Right cardiac atrium (tissue), 5 donors: ENCODE data around the gene GSTA1. TPM values are rescaled to one million over a fixed set of nuclear protein-coding genes. Genes with fewer than 3 reads are reported as not detected.
"Not testable (repeated sequence)": the region's sequence is repeated elsewhere in the genome, so short reads cannot be mapped to it uniquely, and the experiment has no call there.

Experiments used
- ATAC-seq, 2 donors: fragments of 200-7000 bp; cut with Tn5 transposase; one replicate each; pipeline versions ENCODE4 v1.8.0 to v1.9.1; 2020; ENCODE audit warnings: moderate library complexity in 2 of 2, mild to moderate bottlenecking in 1 of 2
- DNase-seq, 3 donors: peaks; one replicate each; pipeline ENCODE4 v3.0.0-alpha.2; 2020
- H3K27ac ChIP-seq: one replicate; pipeline ENCODE4 v1.5.1; 2013; ENCODE audit warnings: mild to moderate bottlenecking, low read length, control low read depth, moderate library complexity
- H3K27me3 ChIP-seq: one replicate; pipeline ENCODE4 v1.6.1; 2013; ENCODE audit not compliant: control insufficient read depth, insufficient read depth
- H3K4me1 ChIP-seq: one replicate; pipeline ENCODE4 v1.6.1; 2013; ENCODE audit warnings: low read length; ENCODE audit not compliant: control insufficient read depth, insufficient read depth
- H3K4me3 ChIP-seq: one replicate; pipeline ENCODE4 v1.5.1; 2013; ENCODE audit warnings: low read length, control low read depth
- H3K9me3 ChIP-seq: one replicate; pipeline ENCODE4 v1.6.1; 2013; ENCODE audit warnings: low read length; ENCODE audit not compliant: control insufficient read depth
- WGBS: extraction: QIAGEN DNeasy Blood & Tissue Kit; methylation state at CpG from one replicate; pipeline ENCODE4 v1.1.7; 2013; 5-methylcytosine and 5-hydroxymethylcytosine counted together
- intact Hi-C, 4 donors: fragments of 100-400 bp; cut with DNase I; formaldehyde crosslinking; loops; one replicate each; pipeline versions ENCODE4 v1.11.0 to v1.14.0; 2022 to 2023
- polyA plus RNA-seq: library from polyadenylated mRNA; stranded (reverse); fragments of 200-250 nt; gene quantifications from one replicate; pipeline ENCODE4 v1.2.3, GENCODE V29; 2013
- total RNA-seq, 4 donors: library from RNA; stranded (reverse); fragmentation: NEBNext Ultra II Directional; extraction: Animal tissue kit (Norgen Biotek cat#: 25700); gene quantifications; one replicate each; pipeline ENCODE4 v1.2.1, GENCODE V29; 2021
- donor health status: healthy with polysubstance abuse.
- donor health status: DM: no; HTN: yes; CAD: no.
- donor health status: DM: no; HTN: no; CAD: no.
- donor health status: DM: no; HTN: yes; CAD: no; lungs with severe emphysema.
- donor health status: DM: yes; HTN: yes; CAD: no.

GSTA1 gene
- total and polyA plus RNA-seq, 5 donors: 0.09 TPM; not detected in 4

DNA sequence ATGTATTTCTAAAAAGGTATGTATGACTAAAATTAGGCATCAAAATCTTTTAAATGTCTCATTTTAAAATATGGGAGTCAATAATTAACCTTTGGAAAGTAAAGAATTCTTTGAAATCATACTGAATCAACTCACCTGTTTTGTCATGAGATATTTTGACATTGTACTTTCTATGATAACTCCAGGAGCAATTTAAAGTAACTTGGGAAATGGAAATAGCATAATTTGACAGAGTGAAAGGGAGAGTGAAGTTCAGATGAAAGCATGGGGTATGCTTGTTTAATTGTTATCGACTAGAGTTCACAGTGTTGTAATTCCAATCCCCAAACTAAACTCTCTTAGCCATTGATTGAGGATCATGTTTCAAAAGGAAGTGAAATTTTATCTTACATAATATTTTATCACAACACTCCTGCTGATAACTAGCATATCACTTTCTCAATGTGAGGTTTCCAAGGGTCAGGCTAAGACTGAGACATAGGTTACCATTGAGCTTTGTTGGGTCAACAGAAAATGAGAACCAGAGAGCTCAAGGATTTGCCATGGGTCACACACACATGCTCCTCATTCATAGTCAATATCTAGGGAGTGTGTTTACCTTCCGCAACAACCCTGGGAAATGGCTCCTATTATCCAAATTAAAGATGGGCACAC, 2.3 kb downstream of the GSTA1 start:
- Histone ChIP-seq H3K27ac (no peak overlapping the region), H3K9me3 (no peaks in the 10 kb centered on the region), H3K27me3 (no peaks in the 10 kb centered on the region), H3K4me1 (no peaks in the 10 kb centered on the region), H3K4me3 (no peak overlapping the region)
- no peak for DNase-seq
- ATAC-seq: no peak
- 80% methylated on average over 2 of the region's 2 CpGs for WGBS
- intact Hi-C loops: no loop called here

DNA sequence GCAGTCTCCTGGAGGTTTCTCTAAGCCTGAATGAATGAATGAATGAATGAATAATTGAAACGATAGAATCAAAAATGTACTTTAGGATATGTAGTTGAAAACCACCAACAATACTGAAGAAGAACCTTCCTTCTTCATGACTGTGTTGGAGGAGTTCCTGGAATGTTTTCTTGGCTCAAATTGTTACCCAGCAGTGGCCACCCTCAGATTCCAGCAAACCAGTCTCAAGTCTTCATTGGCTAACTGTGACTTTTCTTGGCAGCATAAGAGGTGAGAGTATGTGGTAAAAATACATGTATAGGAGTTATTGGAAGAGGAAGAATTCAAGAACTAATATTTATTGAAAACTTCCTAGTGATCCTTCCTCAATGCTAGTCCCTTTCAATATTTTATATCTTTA, 4.3 kb downstream of the GSTA1 start:
- WGBS: 75% methylated on average over 1 of the region's 1 CpG
- intact Hi-C loops, H3K4me3 ChIP-seq: not testable (repeated sequence)

DNA sequence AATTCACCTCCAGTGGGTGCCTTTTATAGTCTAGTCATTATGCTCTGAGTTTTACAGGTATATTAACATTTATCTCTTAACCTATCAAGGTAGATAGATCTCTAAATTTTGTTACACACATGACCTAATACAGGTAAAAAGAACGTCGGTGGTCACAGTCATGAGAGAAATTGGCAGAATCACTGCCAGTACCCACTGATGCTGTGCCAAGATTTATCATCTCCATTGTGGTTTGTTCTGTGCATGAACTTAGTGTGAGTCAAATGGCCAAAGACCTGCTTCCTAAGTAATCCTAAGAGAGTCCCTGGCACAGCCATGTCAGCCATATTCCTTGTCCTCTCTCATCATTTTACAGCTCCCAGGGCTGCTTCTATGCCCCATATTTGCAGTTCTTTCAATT, 9.2 kb downstream of the GSTA1 start:
- H3K27ac ChIP-seq, H3K4me3 ChIP-seq, ATAC-seq, H3K27me3 ChIP-seq, H3K4me1 ChIP-seq, intact Hi-C loops, DNase-seq, H3K9me3 ChIP-seq: not testable (repeated sequence)
- 82% methylated on average over 2 of the region's 2 CpGs for WGBS

More for the DNA sequence above, 4.3 kb downstream of the GSTA1 start:
- H3K9me3 ChIP-seq, H3K4me1 ChIP-seq, ATAC-seq, DNase-seq, H3K27ac ChIP-seq, H3K27me3 ChIP-seq: not testable (repeated sequence)

DNA sequence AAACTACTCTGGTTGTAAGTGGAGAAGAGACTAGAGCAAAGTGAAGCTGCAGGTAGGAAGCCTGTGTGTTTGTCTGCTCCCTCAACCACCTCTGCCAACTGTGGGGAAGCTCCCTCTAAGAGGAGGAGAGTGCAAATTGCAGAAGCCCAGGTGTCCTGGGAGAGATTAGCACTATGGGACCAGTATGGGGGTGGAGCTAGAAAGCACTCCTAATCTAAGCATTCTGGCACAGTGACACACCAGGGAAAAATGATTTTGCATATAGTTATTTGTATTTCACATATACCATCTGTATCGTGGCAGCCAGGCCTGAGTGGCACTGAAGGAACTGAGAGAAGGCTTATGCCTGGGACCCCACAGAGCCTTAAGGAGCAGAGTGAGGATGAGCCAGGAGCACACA, 12.8 kb downstream of the GSTA1 start:
- Histone ChIP-seq H3K4me1 (no peaks in the 10 kb centered on the region), H3K9me3 (no peaks in the 10 kb centered on the region), H3K27ac (no peak overlapping the region), H3K27me3 (no peaks in the 10 kb centered on the region), H3K4me3 (no peak overlapping the region)
- intact Hi-C loops: no loop called here
- ATAC-seq (no peak), DNase-seq (no peak)
- WGBS: 0% methylated on average over 1 of the region's 1 CpG

DNA sequence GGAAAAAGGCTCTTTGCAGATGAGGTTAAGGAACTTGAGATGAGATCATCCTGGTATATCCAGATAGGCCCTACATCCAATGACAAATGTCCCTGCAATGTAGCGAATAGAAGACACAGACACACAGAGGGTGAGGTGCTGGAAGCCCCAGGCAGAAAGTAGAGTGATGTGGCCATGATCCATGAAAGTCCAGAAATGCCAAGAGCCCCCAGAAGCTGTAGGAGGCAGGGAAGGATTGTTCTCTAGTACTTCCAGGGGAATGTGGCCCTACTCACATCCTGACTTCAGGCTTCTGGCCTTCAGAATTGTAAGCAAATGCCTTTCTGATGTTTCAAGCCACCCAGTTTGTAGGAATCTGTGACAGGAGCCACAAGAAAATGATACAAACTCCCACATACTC, 14.0 kb downstream of the GSTA1 start:
- intact Hi-C loops: not testable (repeated sequence)
- WGBS: 80% methylated on average over 1 of the region's 1 CpG

DNA sequence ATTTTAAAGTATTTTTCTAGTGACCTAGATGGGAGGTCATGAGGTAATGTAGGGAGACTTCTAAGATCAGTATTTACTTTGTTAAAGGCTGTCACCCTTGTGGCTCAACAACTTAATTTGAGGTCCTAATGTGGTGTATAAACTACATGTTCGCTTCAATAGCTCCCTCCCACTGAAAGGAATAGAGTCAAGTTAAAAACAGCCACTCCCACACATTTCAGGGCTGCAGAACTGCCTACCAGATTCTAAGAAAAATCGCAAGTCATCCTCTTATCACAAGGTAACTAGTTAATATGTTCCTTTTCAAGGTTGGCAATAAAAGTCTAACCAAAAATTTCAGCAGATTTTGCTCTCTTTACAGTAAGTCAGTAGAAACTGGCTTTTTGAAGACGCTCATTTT, 15.1 kb downstream of the GSTA1 start:
- no peak for DNase-seq
- Histone ChIP-seq H3K27ac (no peak overlapping the region), H3K4me1 (no peaks in the 10 kb centered on the region), H3K4me3 (no peak overlapping the region), H3K27me3 (no peaks in the 10 kb centered on the region), H3K9me3 (no peaks in the 10 kb centered on the region)
- intact Hi-C loops: no loop called here
- WGBS: 61% methylated on average over 3 of the region's 3 CpGs
- ATAC-seq: no peak

More for the DNA sequence above, 14.0 kb downstream of the GSTA1 start:
- not testable (repeated sequence) for H3K27ac ChIP-seq, H3K4me1 ChIP-seq, ATAC-seq, H3K9me3 ChIP-seq, DNase-seq, H3K27me3 ChIP-seq, H3K4me3 ChIP-seq

DNA sequence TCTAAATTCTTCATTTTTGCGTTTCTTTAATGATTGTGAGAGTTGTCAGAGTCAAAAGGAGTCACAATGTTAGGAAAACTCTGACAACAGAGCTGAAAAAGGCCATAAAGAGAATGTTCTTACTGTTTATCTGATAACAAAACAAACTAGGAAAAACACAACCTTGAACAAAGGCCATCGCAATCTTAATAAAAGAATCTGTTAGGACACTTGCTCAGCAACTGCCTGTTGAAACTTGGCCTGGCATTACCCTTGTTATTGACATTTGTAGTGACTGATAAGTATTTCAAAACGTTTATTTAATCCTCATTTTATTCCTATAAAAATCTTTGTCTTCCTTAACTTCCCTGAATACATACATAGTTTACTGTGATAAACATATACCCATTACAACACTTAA, 15.7 kb downstream of the GSTA1 start:
- no peak overlapping the region for H3K4me3 ChIP-seq
- 48% methylated on average over 3 of the region's 3 CpGs for WGBS
- no peak for ATAC-seq
- no peaks in the 10 kb centered on the region for H3K4me1 ChIP-seq
- H3K27ac ChIP-seq: no peak overlapping the region
- intact Hi-C loops: no loop called here
- no peaks in the 10 kb centered on the region for H3K9me3 ChIP-seq
- no peaks in the 10 kb centered on the region for H3K27me3 ChIP-seq
- no peak for DNase-seq

DNA sequence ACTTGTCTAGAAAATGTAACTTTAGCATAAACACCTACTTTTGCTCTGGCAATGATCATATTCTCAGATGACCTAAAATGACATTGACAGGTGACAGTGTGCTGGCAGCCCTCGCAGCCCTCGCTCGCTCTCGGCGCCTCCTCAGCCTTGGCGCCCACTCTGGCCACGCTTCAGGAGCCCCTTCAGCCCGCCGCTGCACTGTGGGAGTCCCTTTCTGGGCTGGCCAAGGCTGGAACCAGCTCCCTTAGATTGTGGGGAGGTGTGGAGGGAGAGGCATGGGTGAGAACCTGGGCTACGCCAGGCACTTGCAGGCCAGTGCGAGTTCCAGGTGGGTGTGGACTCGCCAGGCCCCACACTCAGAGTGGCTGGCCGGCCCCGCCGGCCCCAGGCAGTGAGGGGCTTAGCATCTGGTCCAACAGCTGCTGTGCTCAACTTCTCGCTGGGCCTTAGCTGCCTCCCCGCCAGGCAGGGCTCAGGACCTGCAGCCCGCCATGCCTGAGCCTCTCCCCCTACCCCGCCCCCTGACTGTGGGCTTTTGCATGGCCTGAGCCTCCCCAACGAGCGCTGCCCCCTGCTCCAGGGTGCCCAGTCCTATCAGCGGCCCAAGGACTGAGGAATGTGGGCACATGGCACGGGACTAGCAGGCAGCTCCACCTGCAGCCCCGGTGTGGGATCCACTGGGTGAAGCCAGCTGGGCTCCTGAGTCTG, 17.2 kb downstream of the GSTA1 start:
- intact Hi-C loops: no loop called here
- no peak for DNase-seq
- Histone ChIP-seq H3K4me3 (no peak overlapping the region), H3K27me3 (no peaks in the 10 kb centered on the region), H3K4me1 (no peaks in the 10 kb centered on the region), H3K27ac (no peak overlapping the region), H3K9me3 (no peaks in the 10 kb centered on the region)
- ATAC-seq: no peak
- 95% methylated on average over 24 of the region's 24 CpGs for WGBS

DNA sequence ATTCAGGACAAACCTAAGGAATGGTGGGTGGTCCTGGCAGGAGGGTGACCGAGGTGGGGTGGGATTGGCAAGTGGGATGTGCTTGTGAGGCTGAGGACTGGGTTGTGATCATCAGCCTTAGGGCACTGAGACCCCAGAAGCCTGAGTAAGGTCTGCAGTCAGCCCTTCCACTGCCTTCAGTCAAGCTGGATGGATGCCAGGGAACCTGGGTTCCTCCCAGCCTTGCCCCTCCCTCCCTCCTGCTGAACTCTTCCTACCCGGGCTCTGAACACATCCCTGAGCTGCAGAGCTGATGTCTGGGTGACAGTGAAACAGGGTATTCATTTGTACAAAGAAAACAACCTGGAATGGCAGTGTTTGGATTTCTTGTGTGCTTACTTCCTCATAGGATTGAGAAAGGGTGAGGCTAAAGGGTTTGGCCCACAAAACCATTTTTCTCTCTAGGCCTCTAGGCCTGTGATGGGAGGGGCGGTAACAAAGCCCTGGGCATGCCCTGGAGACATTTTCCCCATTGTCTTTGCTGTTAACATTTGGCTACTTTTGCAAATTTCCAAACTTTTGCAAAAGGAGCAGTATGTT, 20.8 kb downstream of the GSTA1 start:
- H3K27me3 ChIP-seq, H3K9me3 ChIP-seq, intact Hi-C loops, H3K4me3 ChIP-seq, H3K4me1 ChIP-seq, H3K27ac ChIP-seq, ATAC-seq, DNase-seq: not testable (repeated sequence)
- WGBS: 32% methylated on average over 3 of the region's 3 CpGs

DNA sequence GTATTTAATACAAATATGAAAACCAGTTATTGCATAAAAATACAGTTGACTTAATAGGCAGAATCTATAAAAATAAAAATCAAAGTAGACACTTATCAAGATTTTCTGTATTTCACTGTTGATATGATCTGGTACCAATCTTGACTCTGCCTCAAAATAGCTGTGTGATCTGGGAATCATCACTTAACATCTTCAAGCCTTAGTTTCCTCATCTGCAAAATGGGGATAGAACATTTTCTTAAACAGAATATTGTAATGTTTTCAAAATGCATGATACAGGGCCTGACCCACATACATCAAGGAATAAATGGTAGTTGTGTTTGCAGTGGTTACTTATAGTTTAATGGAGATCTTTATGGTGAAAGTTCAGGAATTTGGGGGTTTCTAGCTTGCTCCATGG, 21.4 kb downstream of the GSTA1 start:
- intact Hi-C loops, ATAC-seq, DNase-seq, H3K4me1 ChIP-seq, H3K4me3 ChIP-seq, H3K27ac ChIP-seq, H3K9me3 ChIP-seq, H3K27me3 ChIP-seq: not testable (repeated sequence)

DNA sequence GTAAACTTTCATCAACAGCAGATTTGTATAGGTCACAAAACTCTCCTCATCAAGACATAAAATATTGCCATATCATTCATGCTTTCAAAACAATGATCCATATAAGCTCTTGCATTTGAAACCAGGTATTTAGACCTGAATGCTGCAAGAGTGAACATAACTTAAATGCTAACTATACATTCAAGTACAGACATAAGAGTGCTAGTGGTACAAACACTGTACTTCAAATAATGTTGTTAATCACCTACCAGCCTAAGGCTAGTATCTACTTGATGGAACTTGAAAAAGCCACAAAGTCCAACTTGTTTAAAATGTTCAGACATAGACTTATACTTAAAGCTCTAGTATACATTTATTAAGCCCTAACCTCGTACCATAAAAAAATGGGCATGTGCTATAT, 24.4 kb downstream of the GSTA1 start:
- ATAC-seq: no peak
- no peak for DNase-seq
- Histone ChIP-seq H3K27ac (no peak overlapping the region), H3K4me3 (no peak overlapping the region), H3K27me3 (no peaks in the 10 kb centered on the region), H3K9me3 (no peaks in the 10 kb centered on the region), H3K4me1 (no peaks in the 10 kb centered on the region)
- 42% methylated on average over 1 of the region's 1 CpG for WGBS
- intact Hi-C loops: no loop called here
